Breast epithelium (tissue), 4 donors: ENCODE measurements around the gene ZSCAN22. TPM values are rescaled to one million over a fixed set of nuclear protein-coding genes. Genes with fewer than 3 reads are reported as not detected.

Experiments
- DNase-seq, 2 donors: peaks; one replicate each; pipeline ENCODE4 v3.0.0-alpha.2; 2019; ENCODE audit warnings: low spot score in 2 of 2
- H3K27ac ChIP-seq, 2 donors: fragments of 200-600 bp; sonication (generic) in 1 of 2; one replicate each; pipeline ENCODE4 v1.5.1; 2016 to 2019; ENCODE audit warnings: mild to moderate bottlenecking in 1 of 2
- H3K27me3 ChIP-seq, 2 donors: fragments of 200-600 bp; sonication (generic) in 1 of 2; one replicate each; pipeline versions ENCODE4 v1.5.1 to v1.6.0; 2017 to 2019; ENCODE audit warnings: control low read depth in 1 of 2, mild to moderate bottlenecking in 1 of 2
- H3K36me3 ChIP-seq: fragments of 200-600 bp; one replicate; pipeline ENCODE4 v1.5.1; 2019
- H3K4me1 ChIP-seq, 2 donors: fragments of 200-600 bp; sonication (generic); one replicate each; pipeline ENCODE4 v1.5.1; 2016 to 2019; ENCODE audit warnings: control low read depth in 1 of 2
- H3K4me3 ChIP-seq, 3 donors: fragments of 200-600 bp; sonication (generic); 1 replicate in 2 of 3; 2 replicates in 1 of 3; pipeline ENCODE4 v1.5.1; 2016 to 2019; ENCODE audit warnings: mild to moderate bottlenecking in 3 of 3, moderate library complexity in 2 of 3
- H3K9me3 ChIP-seq, 2 donors: fragments of 200-600 bp; sonication (generic) in 1 of 2; one replicate each; pipeline ENCODE4 v1.5.1; 2016 to 2019; ENCODE audit warnings: control low read depth in 1 of 2
- CTCF ChIP-seq, 3 donors: fragments of 450-650 bp; IDR thresholded peaks; one replicate each; pipeline ENCODE4 v1.5.1; 2016 to 2017; ENCODE audit warnings: antibody characterized with exemption in 3 of 3, mild to moderate bottlenecking in 3 of 3, moderate library complexity in 3 of 3
- POLR2A ChIP-seq: fragments of 450-650 bp; IDR thresholded peaks from one replicate; pipeline ENCODE4 v1.6.1; 2016; ENCODE audit warnings: antibody characterized with exemption, mild to moderate bottlenecking, moderate library complexity
- POLR2AphosphoS5 ChIP-seq, 3 donors: sonication (generic); formaldehyde crosslinking; IDR thresholded peaks; one replicate each; pipeline ENCODE4 v1.6.1; 2017; ENCODE audit warnings: antibody characterized with exemption in 3 of 3
- intact Hi-C: fragments of 100-400 bp; cut with DNase I; formaldehyde crosslinking; loops from one replicate; pipeline ENCODE4 v1.15.1; 2023; ENCODE audit warnings: low total_unique reads
- total RNA-seq, 3 donors: library from RNA; depleted of rRNA; stranded (reverse); fragments of >200 nt; gene quantifications; one replicate each; pipeline ENCODE4 v1.1.0, GENCODE V29; 2016

ZSCAN22 gene
- total RNA-seq, 3 donors from 2014 or later, result 2.6 to 3.8 (median 3.6) TPM

GRCh38 chr19:58351558-58351878, 24.7 kb downstream of the ZSCAN22 start:
- H3K36me3 ChIP-seq, result no peaks in the 10 kb centered on the region
- no peaks in the 10 kb centered on the region for H3K4me1 ChIP-seq
- H3K4me3 ChIP-seq, result no peak overlapping the region
- no peak for DNase-seq
- no peaks in the 10 kb centered on the region for H3K9me3 ChIP-seq
- no peak for TF ChIP-seq POLR2AphosphoS5 (IDR thresholded peaks at IDR 0.05)
- no peak for TF ChIP-seq CTCF (IDR thresholded peaks at IDR 0.05)
- no peak for TF ChIP-seq POLR2A
- H3K27me3 ChIP-seq, result no peaks in the 10 kb centered on the region
- H3K27ac ChIP-seq, result no peak overlapping the region
- intact Hi-C loops, result no loop called here

GRCh38 chr19:58351990-58352755, 25.4 kb downstream of the ZSCAN22 start:
- intact Hi-C loops, result no loop called here
- H3K9me3 ChIP-seq, result no peaks in the 10 kb centered on the region
- H3K4me1 ChIP-seq, result no peaks in the 10 kb centered on the region
- no peak overlapping the region for H3K27ac ChIP-seq
- H3K36me3 ChIP-seq, result no peaks in the 10 kb centered on the region
- H3K27me3 ChIP-seq, result no peaks in the 10 kb centered on the region
- no peak for DNase-seq
- H3K4me3 ChIP-seq, result no peak overlapping the region
- TF ChIP-seq POLR2A (no peak), CTCF (IDR thresholded peaks at IDR 0.05) (no peak), POLR2AphosphoS5 (IDR thresholded peaks at IDR 0.05) (no peak)

- intact Hi-C loops, result no loop called here
- no peaks in the 10 kb centered on the region for H3K9me3 ChIP-seq
- no peaks in the 10 kb centered on the region for H3K36me3 ChIP-seq
- H3K4me3 ChIP-seq, result no peak within 1 kb of the TSS
- no peaks in the 10 kb centered on the region for H3K27me3 ChIP-seq
- no peaks in the 10 kb centered on the region for H3K4me1 ChIP-seq
- no peak within 1 kb of the TSS for H3K27ac ChIP-seq
- TF ChIP-seq CTCF (IDR thresholded peaks at IDR 0.05) (no peak), POLR2AphosphoS5 (IDR thresholded peaks at IDR 0.05) (no peak), POLR2A (no peak)
- no peak for DNase-seq
Measured at GRCh38 chr19:58352760-58353671, 26.2 kb downstream of the ZSCAN22 start, which contains the start of gene A1BG. Gene A1BG, minus strand, starts transcription at chr19:58353492. Its CDS starts 55 bp downstream, at chr19:58353437.

GRCh38 chr19:58353717-58354477, 27.1 kb downstream of the ZSCAN22 start:
- TF ChIP-seq CTCF (IDR thresholded peaks at IDR 0.05), result no peak
- TF ChIP-seq POLR2A, result no peak
- no peak for TF ChIP-seq POLR2AphosphoS5 (IDR thresholded peaks at IDR 0.05)
- Histone ChIP-seq H3K36me3 (no peaks in the 10 kb centered on the region), H3K27ac (no peak overlapping the region), H3K4me3 (no peak overlapping the region), H3K9me3 (no peaks in the 10 kb centered on the region), H3K4me1 (no peaks in the 10 kb centered on the region), H3K27me3 (no peaks in the 10 kb centered on the region)
- intact Hi-C loops, result no loop called here
- DNase-seq, result no peak
